CD1c-positive myeloid dendritic cell (primary cell): ENCODE measurements around the gene CAGE1.
"Not testable (repeated sequence)": the region's sequence is repeated elsewhere in the genome, so short reads cannot be mapped to it uniquely, and the experiment has no call there.

ENCODE experiments used
- DNase-seq: peaks from one replicate; pipeline ENCODE4 v3.0.0-alpha.2; 2016; ENCODE audit errors: extremely low spot score

Gene CAGE1

GRCh38 chr6:7339007-7339732, 50.4 kb downstream of the CAGE1 start:
- peak; percentile 55 for DNase-seq

GRCh38 chr6:7338031-7338430, 51.5 kb downstream of the CAGE1 start:
- no peak for DNase-seq

GRCh38 chr6:7335519-7335918, 54.0 kb downstream of the CAGE1 start:
- no peak for DNase-seq

- DNase-seq, result no peak
Observed at GRCh38 chr6:7334685-7335084, 54.9 kb downstream of the CAGE1 start.

GRCh38 chr6:7332090-7332745, 57.3 kb downstream of the CAGE1 start:
- DNase-seq, result peak; percentile 65

GRCh38 chr6:7331452-7331851, 58.1 kb downstream of the CAGE1 start:
- DNase-seq, result no peak

- peak; percentile 67 for DNase-seq
Observed at GRCh38 chr6:7328243-7328642, 61.3 kb downstream of the CAGE1 start.

GRCh38 chr6:7325750-7326149, 63.8 kb downstream of the CAGE1 start:
- DNase-seq, result no peak

- peak; percentile 89 for DNase-seq
Observed at GRCh38 chr6:7324520-7324919, 65.0 kb downstream of the CAGE1 start.

- DNase-seq, result no peak
Observed at GRCh38 chr6:7323074-7323473, 66.5 kb downstream of the CAGE1 start.

- DNase-seq, result not testable (repeated sequence)
Observed at GRCh38 chr6:7321866-7322265, 67.7 kb downstream of the CAGE1 start.

- DNase-seq, result not testable (repeated sequence)
Observed at GRCh38 chr6:7319406-7319805, 70.1 kb downstream of the CAGE1 start.

- DNase-seq, result no peak
Observed at GRCh38 chr6:7317538-7317937, 72.0 kb downstream of the CAGE1 start.

GRCh38 chr6:7316658-7317533, 72.6 kb downstream of the CAGE1 start:
- no peak for DNase-seq

- no peak for DNase-seq
Observed at GRCh38 chr6:7315948-7316365, 73.6 kb downstream of the CAGE1 start.

- DNase-seq, result not testable (repeated sequence)
Observed at GRCh38 chr6:7315087-7315947, 74.2 kb downstream of the CAGE1 start.

- DNase-seq, result no peak
Observed at GRCh38 chr6:7314414-7314813, 75.1 kb downstream of the CAGE1 start.

GRCh38 chr6:7313505-7314165, 75.9 kb downstream of the CAGE1 start:
- DNase-seq, result no peak

GRCh38 chr6:7312616-7313504, 76.7 kb downstream of the CAGE1 start, which contains the start of gene SSR1:
SSR1 (minus strand) TSS chr6:7313199; CDS start chr6:7313120, 79 bp downstream.
- peak; percentile 97 for DNase-seq
